ENCODE results near the gene CPE. TPM values are rescaled to one million over a fixed set of nuclear protein-coding genes. Genes with fewer than 3 reads are reported as not detected.

Gene CPE
- total RNA-seq, 1 experiment from 2014 or later = 0.92 TPM

DNA sequence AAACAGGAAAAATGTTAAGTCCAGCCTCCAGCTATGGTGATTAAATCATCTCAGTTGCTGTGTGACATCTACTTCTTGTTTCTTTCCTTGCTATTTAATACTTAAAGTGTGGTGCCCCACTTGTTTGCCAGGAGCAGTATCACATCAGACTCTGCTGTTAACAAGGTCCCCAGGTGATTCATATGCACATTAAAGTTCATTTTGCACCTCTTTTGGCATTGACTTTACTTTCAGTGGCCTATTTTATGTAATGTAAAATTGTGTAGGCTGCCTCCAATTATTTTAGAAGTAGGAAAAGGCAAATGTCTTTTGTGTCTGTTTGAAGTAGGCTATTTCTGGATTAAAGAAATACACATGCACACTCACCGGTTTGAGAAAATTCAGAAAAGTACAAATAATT lies 47.5 kb downstream of the CPE start:
- Histone ChIP-seq H3K27me3 (ENCODE audit: control insufficient read depth, insufficient read depth, low read length) (no peaks in the 10 kb centered on the region), H3K9me3 (ENCODE audit: control insufficient read depth, insufficient read depth, low read depth, low read length) (no peaks in the 10 kb centered on the region), H3K36me3 (ENCODE audit: control insufficient read depth, insufficient read depth, low read length) (no peaks in the 10 kb centered on the region), H3K4me3 (ENCODE audit: low read depth in 2 of 2, low read length in 2 of 2) (no peak overlapping the region), H3K27ac (ENCODE audit: low read length) (no peak overlapping the region), H3K4me1 (ENCODE audit: control insufficient read depth, insufficient read depth, low read length) (no peaks in the 10 kb centered on the region)
- intact Hi-C loops (cut with micrococcal nuclease; ENCODE audit: unreplicated experiment) (no loop called here), in situ Hi-C loops (cut with HindIII; ENCODE audit: low pct_unique_long_range_greater_than_20kb, low sequenced_read_pairs) (no loop called here)
- ATAC-seq = no peak
- ChIA-PET POLR2A (no interaction called here), CTCF (no interaction called here)
- no peak for DNase-seq (ENCODE audit: low read depth, low spot score)
- TF ChIP-seq POLR2AphosphoS5 (IDR thresholded peaks at IDR 0.05; ENCODE audit: low read depth, low read length) (no peak), TCF7L2 (IDR thresholded peaks at IDR 0.05; ENCODE audit: low read depth, low read length) (no peak), SIN3A (IDR thresholded peaks at IDR 0.05; ENCODE audit: borderline replicate concordance, insufficient read depth, low read depth, low read length) (no peak)
- TF ChIP-seq, protein P1, sequence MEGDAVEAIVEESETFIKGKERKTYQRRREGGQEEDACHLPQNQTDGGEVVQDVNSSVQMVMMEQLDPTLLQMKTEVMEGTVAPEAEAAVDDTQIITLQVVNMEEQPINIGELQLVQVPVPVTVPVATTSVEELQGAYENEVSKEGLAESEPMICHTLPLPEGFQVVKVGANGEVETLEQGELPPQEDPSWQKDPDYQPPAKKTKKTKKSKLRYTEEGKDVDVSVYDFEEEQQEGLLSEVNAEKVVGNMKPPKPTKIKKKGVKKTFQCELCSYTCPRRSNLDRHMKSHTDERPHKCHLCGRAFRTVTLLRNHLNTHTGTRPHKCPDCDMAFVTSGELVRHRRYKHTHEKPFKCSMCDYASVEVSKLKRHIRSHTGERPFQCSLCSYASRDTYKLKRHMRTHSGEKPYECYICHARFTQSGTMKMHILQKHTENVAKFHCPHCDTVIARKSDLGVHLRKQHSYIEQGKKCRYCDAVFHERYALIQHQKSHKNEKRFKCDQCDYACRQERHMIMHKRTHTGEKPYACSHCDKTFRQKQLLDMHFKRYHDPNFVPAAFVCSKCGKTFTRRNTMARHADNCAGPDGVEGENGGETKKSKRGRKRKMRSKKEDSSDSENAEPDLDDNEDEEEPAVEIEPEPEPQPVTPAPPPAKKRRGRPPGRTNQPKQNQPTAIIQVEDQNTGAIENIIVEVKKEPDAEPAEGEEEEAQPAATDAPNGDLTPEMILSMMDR (IDR thresholded peaks at IDR 0.05) = no peak
- TF ChIP-seq, protein P2, sequence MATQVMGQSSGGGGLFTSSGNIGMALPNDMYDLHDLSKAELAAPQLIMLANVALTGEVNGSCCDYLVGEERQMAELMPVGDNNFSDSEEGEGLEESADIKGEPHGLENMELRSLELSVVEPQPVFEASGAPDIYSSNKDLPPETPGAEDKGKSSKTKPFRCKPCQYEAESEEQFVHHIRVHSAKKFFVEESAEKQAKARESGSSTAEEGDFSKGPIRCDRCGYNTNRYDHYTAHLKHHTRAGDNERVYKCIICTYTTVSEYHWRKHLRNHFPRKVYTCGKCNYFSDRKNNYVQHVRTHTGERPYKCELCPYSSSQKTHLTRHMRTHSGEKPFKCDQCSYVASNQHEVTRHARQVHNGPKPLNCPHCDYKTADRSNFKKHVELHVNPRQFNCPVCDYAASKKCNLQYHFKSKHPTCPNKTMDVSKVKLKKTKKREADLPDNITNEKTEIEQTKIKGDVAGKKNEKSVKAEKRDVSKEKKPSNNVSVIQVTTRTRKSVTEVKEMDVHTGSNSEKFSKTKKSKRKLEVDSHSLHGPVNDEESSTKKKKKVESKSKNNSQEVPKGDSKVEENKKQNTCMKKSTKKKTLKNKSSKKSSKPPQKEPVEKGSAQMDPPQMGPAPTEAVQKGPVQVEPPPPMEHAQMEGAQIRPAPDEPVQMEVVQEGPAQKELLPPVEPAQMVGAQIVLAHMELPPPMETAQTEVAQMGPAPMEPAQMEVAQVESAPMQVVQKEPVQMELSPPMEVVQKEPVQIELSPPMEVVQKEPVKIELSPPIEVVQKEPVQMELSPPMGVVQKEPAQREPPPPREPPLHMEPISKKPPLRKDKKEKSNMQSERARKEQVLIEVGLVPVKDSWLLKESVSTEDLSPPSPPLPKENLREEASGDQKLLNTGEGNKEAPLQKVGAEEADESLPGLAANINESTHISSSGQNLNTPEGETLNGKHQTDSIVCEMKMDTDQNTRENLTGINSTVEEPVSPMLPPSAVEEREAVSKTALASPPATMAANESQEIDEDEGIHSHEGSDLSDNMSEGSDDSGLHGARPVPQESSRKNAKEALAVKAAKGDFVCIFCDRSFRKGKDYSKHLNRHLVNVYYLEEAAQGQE (IDR thresholded peaks at IDR 0.05; ENCODE audit: insufficient read depth in 1 of 2, low read depth in 2 of 2, low read length in 1 of 2) = no peak
- BruUV-seq (replicated peaks) = no TSS peak

DNA sequence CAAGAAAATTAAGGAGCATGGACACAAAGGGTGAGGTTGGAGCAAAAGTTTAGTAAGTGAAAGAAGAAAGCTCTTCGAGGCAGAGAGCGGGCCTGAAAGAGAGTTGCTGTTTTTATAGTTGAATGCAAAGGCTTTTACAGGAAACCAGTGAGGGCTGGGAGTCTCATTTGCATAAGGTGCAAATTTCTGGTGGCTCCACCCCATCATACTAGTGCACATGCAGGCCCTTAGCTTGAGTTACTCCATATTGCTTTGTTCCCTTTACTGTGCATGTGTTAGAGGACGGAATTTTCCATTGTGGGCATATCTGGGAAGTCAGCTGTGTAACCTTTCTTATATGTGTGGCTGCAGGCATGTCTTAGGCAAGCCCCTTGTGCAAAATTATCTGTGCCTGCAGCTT lies 48.0 kb downstream of the CPE start:
- no peak for DNase-seq (ENCODE audit: low read depth, low spot score)
- no peaks in the 10 kb centered on the region for H3K36me3 ChIP-seq (ENCODE audit: control insufficient read depth, insufficient read depth, low read length)
- BruUV-seq (replicated peaks) = no TSS peak
- H3K27me3 ChIP-seq (ENCODE audit: control insufficient read depth, insufficient read depth, low read length) = no peaks in the 10 kb centered on the region; the same call in 1 of the 2 replicates
- no peak for ATAC-seq
- TF ChIP-seq, protein P2 (IDR thresholded peaks at IDR 0.05; ENCODE audit: insufficient read depth in 1 of 2, low read depth in 2 of 2, low read length in 1 of 2) = no peak
- TF ChIP-seq SIN3A (IDR thresholded peaks at IDR 0.05; ENCODE audit: borderline replicate concordance, insufficient read depth, low read depth, low read length) (no peak), POLR2AphosphoS5 (IDR thresholded peaks at IDR 0.05; ENCODE audit: low read depth, low read length) (no peak), TCF7L2 (IDR thresholded peaks at IDR 0.05; ENCODE audit: low read depth, low read length) (no peak)
- TF ChIP-seq, protein P1 (IDR thresholded peaks at IDR 0.05) = no peak
- in situ Hi-C loops (cut with HindIII; ENCODE audit: low pct_unique_long_range_greater_than_20kb, low sequenced_read_pairs) (no loop called here), intact Hi-C loops (cut with micrococcal nuclease; ENCODE audit: unreplicated experiment) (no loop called here)
- H3K9me3 ChIP-seq (ENCODE audit: control insufficient read depth, insufficient read depth, low read depth, low read length) = no peaks in the 10 kb centered on the region
- ChIA-PET CTCF (no interaction called here), POLR2A (no interaction called here)
- H3K4me1 ChIP-seq (ENCODE audit: control insufficient read depth, insufficient read depth, low read length) = no peaks in the 10 kb centered on the region
- H3K4me3 ChIP-seq (ENCODE audit: low read depth in 2 of 2, low read length in 2 of 2) = no peak overlapping the region
- H3K27ac ChIP-seq (ENCODE audit: low read length) = no peak overlapping the region

Data from Panc1 (cell line).